Uterine smooth muscle cell (primary cell): Measurements from ENCODE around the gene ATP5F1A. TPM values are rescaled to one million over a fixed set of nuclear protein-coding genes. Genes with fewer than 3 reads are reported as not detected.

Experiments used
- total RNA-seq: library from RNA; depleted of rRNA; stranded (reverse); fragments of >200 nt; gene quantifications from 2 replicates; pipeline ENCODE4 v1.2.3, GENCODE V29; 2014

ATP5F1A gene
- 828 and 1,148 TPM in 2 replicates for total RNA-seq

DNA sequence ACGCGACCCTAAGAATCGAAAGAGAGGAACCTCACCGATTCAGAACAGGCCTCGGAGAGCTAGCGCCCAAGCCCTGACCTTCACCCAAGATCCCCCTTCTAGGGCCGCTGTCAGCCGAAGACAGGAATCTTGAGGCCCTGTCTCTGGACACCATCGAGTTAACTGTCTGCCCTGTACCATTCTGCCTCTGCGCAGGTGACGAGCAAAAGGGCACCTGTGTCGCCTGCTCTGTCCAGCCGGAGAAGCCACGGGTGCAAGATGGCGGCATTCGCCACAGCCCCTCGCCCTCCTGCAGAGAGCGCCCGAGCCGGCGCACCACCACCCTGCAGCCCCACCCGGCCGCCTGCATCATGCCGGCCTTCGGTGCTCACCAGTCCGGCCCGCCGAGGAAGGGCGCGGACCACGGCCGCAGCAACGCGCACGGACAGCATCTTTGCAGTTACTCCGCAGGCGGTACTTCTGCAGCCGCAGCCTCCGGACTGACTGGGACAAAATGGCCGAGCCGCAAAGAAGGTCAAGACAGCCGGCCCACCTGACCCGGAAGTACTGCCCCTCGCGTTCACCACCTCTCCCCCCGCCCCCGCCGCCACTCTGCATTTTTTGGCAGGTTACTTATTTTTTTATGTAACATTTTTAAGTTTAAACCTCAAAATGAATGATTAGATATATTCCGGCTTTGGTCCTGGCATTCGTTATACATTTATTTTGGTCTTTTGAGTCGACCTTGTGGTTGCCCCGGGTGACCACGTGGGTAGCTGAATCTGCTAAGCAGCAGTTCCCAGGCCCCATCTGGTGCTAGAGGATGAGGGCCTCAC lies at the start of gene ATP5F1A:
Gene ATP5F1A, minus strand, starts transcription at position 496 of the 815 bp plus-strand sequence. Its CDS starts 65 bp downstream, at position 431.

GRCh38 chr18:46104128-46104911 lies 6.2 kb upstream of the ATP5F1A start, which contains the start of gene HAUS1:
Gene HAUS1 (plus strand): TSS chr18:46104385. CDS start chr18:46104412, 27 bp downstream.

GRCh38 chr18:46071653-46072375 lies 26.3 kb downstream of the ATP5F1A start, which contains the start of gene PSTPIP2:
Gene PSTPIP2 (minus strand): TSS chr18:46072260. CDS start chr18:46072188, 72 bp downstream.

Other genes starting within 250 kb of the ATP5F1A start
- gene EPG5, start 131.0 kb downstream of the ATP5F1A start, total RNA-seq, result 53.5 and 62.5 TPM in 2 replicates
- gene PSTPIP2, start 26.0 kb downstream of the ATP5F1A start, total RNA-seq, result 3.1 and 4.0 TPM in 2 replicates
- 37.9 and 77.0 TPM in 2 replicates for gene HAUS1, start 6.1 kb upstream of the ATP5F1A start, total RNA-seq